Thoracic aorta (tissue), 2 donors: ENCODE data around the gene OR8B3. TPM values are rescaled to one million over a fixed set of nuclear protein-coding genes. Genes with fewer than 3 reads are reported as not detected.

Experiments used
- ATAC-seq: fragments of 150-250 bp; one replicate; pipeline ENCODE4 v1.8.0; 2017; ENCODE audit warnings: low read depth; ENCODE audit not compliant: insufficient number of reproducible peaks, low FRiP score
- DNase-seq: peaks from one replicate; pipeline ENCODE4 v3.0.0-alpha.2; 2020; ENCODE audit warnings: low spot score
- H3K27ac ChIP-seq, 2 donors: fragments of 200-600 bp; sonication (generic); 1 replicate in 1 of 2; 2 replicates in 1 of 2; pipeline ENCODE4 v1.5.1; 2016; ENCODE audit warnings: mild to moderate bottlenecking in 2 of 2, moderate library complexity in 2 of 2
- H3K27me3 ChIP-seq: fragments of 200-600 bp; sonication (generic); replicated peaks from 2 replicates; pipeline ENCODE4 v1.6.0; 2016; ENCODE audit warnings: mild to moderate bottlenecking; ENCODE audit not compliant: insufficient read depth
- H3K36me3 ChIP-seq: fragments of 200-600 bp; sonication (generic); one replicate; pipeline ENCODE4 v1.5.1; 2016
- H3K4me1 ChIP-seq, 2 donors: fragments of 200-600 bp; sonication (generic); 1 replicate in 1 of 2; 2 replicates in 1 of 2; pipeline versions ENCODE4 v1.5.1 to v1.6.0; 2016; ENCODE audit warnings: low read depth in 2 of 2, mild to moderate bottlenecking in 1 of 2; ENCODE audit not compliant: control insufficient read depth in 1 of 2
- H3K4me3 ChIP-seq: fragments of 200-600 bp; sonication (generic); 2 replicates; pipeline ENCODE4 v1.5.1; 2016; ENCODE audit warnings: mild to moderate bottlenecking
- H3K9me3 ChIP-seq: fragments of 200-600 bp; sonication (generic); 2 replicates; pipeline ENCODE4 v1.5.1; 2016
- CTCF ChIP-seq: fragments of 200-600 bp; sonication (generic); IDR thresholded peaks from one replicate; pipeline ENCODE4 v1.5.1; 2019; ENCODE audit warnings: antibody characterized with exemption
- total RNA-seq, 2 donors: library from RNA; depleted of rRNA; stranded (reverse); fragments of >200 nt; gene quantifications; one replicate each; pipeline versions ENCODE4 v1.1.0 to v1.2.3, GENCODE V29; 2016

OR8B3 gene
- total RNA-seq, 2 donors from 2014 or later: not detected

GRCh38 chr11:124376280-124376679, 22.5 kb downstream of the OR8B3 start:
- ATAC-seq (no peak), DNase-seq (no peak)
- Histone ChIP-seq H3K4me1 (no peaks in the 10 kb centered on the region), H3K4me3 (no peak overlapping the region), H3K27me3 (no peaks in the 10 kb centered on the region), H3K9me3 (no peaks in the 10 kb centered on the region), H3K27ac (no peak overlapping the region), H3K36me3 (no peaks in the 10 kb centered on the region)
- no peak for TF ChIP-seq CTCF

- Histone ChIP-seq H3K27ac (no peak overlapping the region), H3K4me1 (no peaks in the 10 kb centered on the region), H3K36me3 (no peaks in the 10 kb centered on the region), H3K9me3 (no peaks in the 10 kb centered on the region), H3K27me3 (no peaks in the 10 kb centered on the region), H3K4me3 (no peak overlapping the region)
- no peak for TF ChIP-seq CTCF
- ATAC-seq (no peak), DNase-seq (no peak)
Measured at GRCh38 chr11:124359566-124359965, 39.3 kb downstream of the OR8B3 start.

DNA sequence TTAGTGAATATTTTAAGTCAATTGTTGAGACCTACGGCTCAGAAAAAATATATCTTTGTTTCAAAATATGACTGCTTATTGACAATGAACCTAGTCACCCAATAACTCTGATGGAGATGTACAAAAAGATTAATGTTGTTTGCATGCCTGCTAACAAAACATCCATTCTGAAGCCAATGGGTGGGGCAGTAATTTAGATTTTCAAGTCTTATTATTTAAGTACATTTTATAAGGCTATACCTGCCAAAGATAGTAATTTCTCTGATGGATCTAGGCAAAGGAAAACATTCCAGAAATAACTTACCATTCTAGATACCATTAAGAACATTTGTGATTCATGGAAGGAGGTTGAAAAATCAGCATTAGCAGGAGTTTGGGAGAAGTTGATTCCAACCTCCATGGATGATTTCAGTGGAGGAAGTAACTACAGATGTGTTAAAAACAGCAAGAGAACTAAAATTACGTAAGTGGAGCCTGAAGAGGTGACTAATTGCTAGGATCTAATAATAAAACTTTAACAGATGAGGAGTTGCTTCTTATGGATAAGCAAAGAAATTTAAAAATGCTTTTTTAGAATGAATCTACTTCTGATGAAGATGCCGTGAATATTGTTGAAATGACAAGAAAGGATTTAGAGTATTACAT, 52.4 kb downstream of the OR8B3 start:
- H3K27me3 ChIP-seq: no peaks in the 10 kb centered on the region
- DNase-seq (no peak), ATAC-seq (no peak)
- no peaks in the 10 kb centered on the region for H3K36me3 ChIP-seq
- H3K4me3 ChIP-seq: no peak overlapping the region
- no peak overlapping the region for H3K27ac ChIP-seq
- H3K4me1 ChIP-seq: no peaks in the 10 kb centered on the region
- no peak for TF ChIP-seq CTCF
- H3K9me3 ChIP-seq: no peaks in the 10 kb centered on the region

Other genes with a start within 250 kb of the OR8B3 start
- gene OR10D3, start 215.7 kb downstream of the OR8B3 start, total RNA-seq: not detected
- gene OR8G1, start 157.9 kb downstream of the OR8B3 start, total RNA-seq: not detected
- not detected for gene OR8G5, start 142.6 kb downstream of the OR8B3 start, total RNA-seq
- not detected for gene OR8D1, start 85.1 kb downstream of the OR8B3 start, total RNA-seq
- not detected for gene OR8D2, start 78.8 kb downstream of the OR8B3 start, total RNA-seq
- not detected for gene OR8B2, start 14.5 kb downstream of the OR8B3 start, total RNA-seq
- gene OR8B4, start 25.8 kb upstream of the OR8B3 start, total RNA-seq: not detected
- gene OR8B8, start 46.7 kb upstream of the OR8B3 start, total RNA-seq: not detected
- not detected for gene OR8B12, start 144.6 kb upstream of the OR8B3 start, total RNA-seq
- gene OR8A1, start 171.0 kb upstream of the OR8B3 start, total RNA-seq: under 1 TPM in 1 of 2 donors, not detected in 1; 0.81 TPM
- gene PANX3, start 212.4 kb upstream of the OR8B3 start, total RNA-seq: not detected
- gene TBRG1, start 223.8 kb upstream of the OR8B3 start, total RNA-seq: 10 to 100 TPM; 30.3 to 57.8 TPM